OCI-LY7 (cell line): Measurements from ENCODE around the gene CEACAM3. TPM values are rescaled to one million over a fixed set of nuclear protein-coding genes. Genes with fewer than 3 reads are reported as not detected.
A peak's percentile ranks its signal among the peaks of the same experiment; 100 is the strongest.

Experiments used
- BruUV-seq: library from RNA; stranded (reverse); fragments of 400-500 nt; replicated peaks from 2 replicates; lab custom pipeline; 2021; lab: Mats Ljungman, UMichigan
- CTCF ChIA-PET: fragments of 300-600 bp; sonication (Branson Sonifier 250); formaldehyde crosslinking; loops from one replicate; lab custom pipeline; 2022; ENCODE audit warnings: antibody characterized with exemption; ENCODE audit not compliant: unreplicated experiment; lab: Charles Lee
- POLR2A ChIA-PET: fragments of 300-600 bp; sonication (Branson Sonifier 250); formaldehyde crosslinking; loops from one replicate; lab custom pipeline; 2022; ENCODE audit warnings: antibody characterized with exemption; lab: Charles Lee
- DNase-seq: peaks from one replicate; pipeline ENCODE4 v3.0.0-alpha.2; 2015; ENCODE audit warnings: low spot score
- H2AFZ ChIP-seq: fragments of 200-600 bp; sonication (generic), shearing (Covaris generic); 2 replicates; pipeline ENCODE4 v1.6.1; 2014; ENCODE audit warnings: mild to moderate bottlenecking, antibody characterized with exemption, low read length, moderate library complexity
- H3K27ac ChIP-seq: fragments of 200-600 bp; sonication (generic); 2 replicates; pipeline ENCODE4 v1.5.1; 2014; ENCODE audit warnings: mixed run types, low read depth, mild to moderate bottlenecking, moderate library complexity, low read length, inconsistent platforms; ENCODE audit not compliant: poor library complexity, severe bottlenecking
- H3K36me3 ChIP-seq: fragments of 200-600 bp; sonication (generic); 2 replicates; pipeline ENCODE4 v1.6.1; 2014; ENCODE audit warnings: mild to moderate bottlenecking, antibody characterized with exemption, low read length, moderate library complexity, mixed read lengths; ENCODE audit not compliant: insufficient read depth
- H3K4me1 ChIP-seq: fragments of 200-600 bp; sonication (generic); 2 replicates; pipeline ENCODE4 v1.5.1; 2014; ENCODE audit warnings: mild to moderate bottlenecking, low read length; ENCODE audit not compliant: insufficient read depth, poor library complexity, severe bottlenecking
- H3K4me2 ChIP-seq: fragments of 200-600 bp; sonication (generic); 2 replicates; pipeline ENCODE4 v1.6.1; 2014; ENCODE audit warnings: mild to moderate bottlenecking, low read length
- H3K4me3 ChIP-seq: fragments of 200-600 bp; sonication (generic); 2 replicates; pipeline ENCODE4 v1.5.1; 2014; ENCODE audit warnings: mild to moderate bottlenecking, low read depth, low read length; ENCODE audit not compliant: poor library complexity, severe bottlenecking
- H3K79me2 ChIP-seq: fragments of 200-600 bp; sonication (generic); 2 replicates; pipeline ENCODE4 v1.6.1; 2016; ENCODE audit warnings: low read depth, mild to moderate bottlenecking, low read length, moderate library complexity, mixed read lengths; ENCODE audit not compliant: insufficient read depth
- H3K9me2 ChIP-seq: fragments of 200-600 bp; sonication (generic); 2 replicates; pipeline ENCODE4 v1.6.1; 2016; ENCODE audit warnings: mild to moderate bottlenecking, low read length, mixed read lengths; ENCODE audit not compliant: insufficient read depth
- H3K9me3 ChIP-seq: fragments of 200-600 bp; sonication (generic); 2 replicates; pipeline ENCODE4 v1.6.1; 2014; ENCODE audit warnings: mild to moderate bottlenecking, mixed run types, low read length, mixed read lengths
- H4K20me1 ChIP-seq: fragments of 200-600 bp; sonication (generic); 2 replicates; pipeline ENCODE4 v1.6.1; 2014; ENCODE audit warnings: mild to moderate bottlenecking, antibody characterized with exemption, low read length, moderate library complexity, mixed read lengths; ENCODE audit not compliant: insufficient read depth
- CTCF ChIP-seq: fragments of 200-600 bp; sonication (generic); conservative IDR thresholded peaks from 2 replicates; pipeline ENCODE4 v1.5.1; 2014; ENCODE audit warnings: mild to moderate bottlenecking, antibody characterized with exemption, low read length, moderate library complexity, mixed read lengths
- EZH2phosphoT487 ChIP-seq: fragments of 200-600 bp; sonication (generic); IDR thresholded peaks from 2 replicates; pipeline ENCODE4 v1.6.1; 2018; ENCODE audit warnings: low read depth, borderline replicate concordance, mild to moderate bottlenecking, mixed run types, antibody characterized with exemption, low read length, moderate library complexity, mixed read lengths
- intact Hi-C: fragments of 100-400 bp; cut with micrococcal nuclease; formaldehyde crosslinking; loops from one replicate; pipeline ENCODE4 v1.10.0; 2022; ENCODE audit not compliant: unreplicated experiment
- total RNA-seq, 2 experiments: library from RNA; depleted of rRNA in 1 of 2; stranded (reverse); fragments of >200 nt in 1 of 2; shearing (Covaris generic) in 1 of 2; gene quantifications; 2 replicates each; pipeline ENCODE4 v1.2.3, GENCODE V29; 2014 to 2022

Gene CEACAM3
- total RNA-seq, 2 experiments from 2014 or later: not detected

GRCh38 chr19:41783612-41784011, 12.8 kb upstream of the CEACAM3 start:
- intact Hi-C loops: loop anchor here (2.0 kb wide), 1 partner anchor 37 kb away; no protein-coding TSS in a partner anchor
- H3K9me3 ChIP-seq: no peaks in the 10 kb centered on the region
- ChIA-PET POLR2A (no interaction called here), CTCF (interaction anchor here (1.0 kb wide), 1 partner anchor 30 kb away, joined by 3 read pairs; no protein-coding TSS in a partner anchor)
- no peak overlapping the region for H3K4me3 ChIP-seq
- peak overlapping the region; percentile 28; the same call in 1 of the 2 replicates for H2AFZ ChIP-seq
- no peaks in the 10 kb centered on the region for H3K79me2 ChIP-seq
- H3K36me3 ChIP-seq: no peaks in the 10 kb centered on the region
- H3K9me2 ChIP-seq: no peaks in the 10 kb centered on the region
- no TSS peak for BruUV-seq
- DNase-seq: peak; percentile 44
- H3K27ac ChIP-seq: no peak overlapping the region
- no peak for TF ChIP-seq CTCF
- H3K4me1 ChIP-seq: peaks cover 22% of the 10 kb centered on the region
- H4K20me1 ChIP-seq: no peaks in the 10 kb centered on the region
- no peak overlapping the region; the same call in 1 of the 2 replicates for H3K4me2 ChIP-seq

GRCh38 chr19:41784312-41784711, 12.1 kb upstream of the CEACAM3 start:
- no peaks in the 10 kb centered on the region for H3K36me3 ChIP-seq
- intact Hi-C loops: loop anchor here (2.0 kb wide), 1 partner anchor 36 kb away; no protein-coding TSS in a partner anchor
- peak overlapping the region; percentile 98 for H2AFZ ChIP-seq
- no peaks in the 10 kb centered on the region for H3K79me2 ChIP-seq
- H4K20me1 ChIP-seq: no peaks in the 10 kb centered on the region
- CTCF ChIA-PET: interaction anchor here (0.7 to 1.0 kb wide), 2 partner anchors 31 to 37 kb away, joined by 3 to 4 read pairs; no protein-coding TSS in a partner anchor
- H3K4me3 ChIP-seq: no peak overlapping the region
- H3K4me1 ChIP-seq: peaks cover 22% of the 10 kb centered on the region
- H3K27ac ChIP-seq: no peak overlapping the region
- H3K9me3 ChIP-seq: no peaks in the 10 kb centered on the region
- BruUV-seq: no TSS peak
- POLR2A ChIA-PET: interaction anchor here (0.6 to 1.1 kb wide), 3 partner anchors 9 to 58 kb away, joined by 3 to 5 read pairs (median 3); no protein-coding TSS in a partner anchor
- TF ChIP-seq CTCF (no peak), EZH2phosphoT487 (no peak)
- no peaks in the 10 kb centered on the region for H3K9me2 ChIP-seq
- no peak for DNase-seq
- peak overlapping the region; percentile 52 for H3K4me2 ChIP-seq

- Histone ChIP-seq H3K9me3 (no peaks in the 10 kb centered on the region), H3K27ac (no peak overlapping the region), H3K36me3 (no peaks in the 10 kb centered on the region), H2AFZ (peak overlapping the region; percentile 98), H3K4me2 (peak overlapping the region; percentile 52), H3K9me2 (no peaks in the 10 kb centered on the region), H3K79me2 (no peaks in the 10 kb centered on the region), H3K4me1 (peaks cover 22% of the 10 kb centered on the region), H3K4me3 (peak overlapping the region; percentile 15), H4K20me1 (no peaks in the 10 kb centered on the region)
- DNase-seq: no peak
- intact Hi-C loops: loop anchor here (1.0 to 2.0 kb wide), 2 partner anchors 31 to 36 kb away; no protein-coding TSS in a partner anchor
- TF ChIP-seq CTCF (no peak), EZH2phosphoT487 (no peak)
- POLR2A ChIA-PET: interaction anchor here (0.8 to 1.1 kb wide), 2 partner anchors 34 to 59 kb away, joined by 3 read pairs; no protein-coding TSS in a partner anchor
- BruUV-seq: no TSS peak
- CTCF ChIA-PET: interaction anchor here (0.7 kb wide), 1 partner anchor 37 kb away, joined by 4 read pairs; no protein-coding TSS in a partner anchor
These were observed 11.6 kb upstream of the CEACAM3 start for GRCh38 chr19:41784743-41785142.
